ENCODE measurements around the gene UBE2J2.
A peak's percentile ranks its signal among the peaks of the same experiment; 100 is the strongest.

Gene UBE2J2

DNA sequence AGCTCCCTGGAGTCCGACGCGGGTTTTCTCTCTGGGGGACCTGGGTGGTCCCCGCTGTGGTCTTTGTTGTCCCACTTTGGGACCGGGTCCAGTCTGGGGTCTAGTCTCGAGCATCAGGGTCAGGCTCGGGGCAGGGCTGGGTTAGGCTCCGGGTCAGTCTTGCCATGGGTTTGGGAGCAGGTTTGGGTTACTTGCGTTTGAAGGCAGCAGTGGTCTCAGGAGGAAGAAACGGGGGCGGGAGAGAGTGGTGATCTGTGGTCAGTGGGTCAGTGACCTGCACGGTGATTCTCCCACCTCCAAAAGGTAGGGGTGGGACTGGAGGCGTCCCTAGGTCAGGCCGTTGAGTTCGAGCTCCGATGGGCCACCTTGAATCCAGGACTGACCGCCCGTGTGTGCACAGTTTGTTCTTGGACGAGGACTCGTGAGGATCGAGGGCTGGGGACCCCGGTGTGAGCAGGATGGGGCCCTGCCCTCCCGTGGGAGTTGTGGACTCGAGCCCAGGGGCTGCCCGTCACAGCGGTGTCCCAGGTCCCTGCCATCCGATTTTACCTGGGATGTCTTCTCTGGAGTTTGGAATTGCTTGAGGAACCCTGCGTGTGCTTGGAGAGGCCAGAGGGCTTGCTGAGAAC, 39.4 kb downstream of the UBE2J2 start:
- CTCF ChIA-PET: interaction anchor here (1.3 kb wide), 1 partner anchor 16 kb away, joined by 6 read pairs; no protein-coding TSS in a partner anchor
- peaks cover 0 to 25% (median 16%) of the 10 kb centered on the region in 4 experiments for H3K36me3 ChIP-seq (ENCODE audit: control insufficient read depth in 4 of 4, insufficient read depth in 4 of 4, low read length in 3 of 4)
- H3K9me3 ChIP-seq (ENCODE audit: control extremely low read depth in 1 of 5, control insufficient read depth in 4 of 5, insufficient read depth in 2 of 5, low read depth in 1 of 5, low read length in 4 of 5): no peaks in the 10 kb centered on the region
- POLR2A ChIA-PET: no interaction called here
- peaks cover 0 to 23% (median 0%) of the 10 kb centered on the region in 5 experiments for H3K27me3 ChIP-seq (replicated peaks in 2 of 5; ENCODE audit: control insufficient read depth in 4 of 5, insufficient read depth in 5 of 5, low read length in 4 of 5)
- peaks cover 4 to 35% (median 33%) of the 10 kb centered on the region in 4 experiments for H3K4me1 ChIP-seq (ENCODE audit: control extremely low read depth in 1 of 4, control insufficient read depth in 4 of 4, insufficient read depth in 4 of 4, low read length in 3 of 4)
- H3K4me3 ChIP-seq (ENCODE audit: control insufficient read depth in 1 of 7, extremely low read depth in 1 of 7, insufficient read depth in 4 of 7, low read depth in 2 of 7, low read length in 6 of 7): no peak overlapping the region
- no peak overlapping the region for H3K27ac ChIP-seq (ENCODE audit: insufficient read depth in 1 of 2, low read depth in 1 of 2, low read length in 2 of 2, poor library complexity in 1 of 2, severe bottlenecking in 2 of 2)
- DNase-seq: no peak
- WGBS (ENCODE audit: insufficient coverage): 95% methylated on average over 23 of the region's 28 CpGs

DNA sequence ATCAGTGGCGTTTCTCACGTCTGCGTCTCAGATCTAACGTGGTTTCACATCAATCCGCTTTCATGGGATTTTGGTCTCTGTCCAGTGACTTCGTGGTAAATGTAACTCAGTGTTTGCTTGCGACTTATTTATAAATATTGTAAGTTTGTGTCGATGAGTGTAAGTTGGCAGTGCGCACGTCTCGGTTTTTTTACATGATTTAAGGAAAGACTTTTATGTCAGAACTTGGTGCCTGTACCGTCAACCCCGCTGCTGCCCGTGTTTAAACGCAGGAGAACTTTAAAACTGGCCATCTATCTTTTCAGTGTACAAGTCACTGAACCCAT, 40.1 kb downstream of the UBE2J2 start:
- no peak overlapping the region for H3K27ac ChIP-seq (ENCODE audit: insufficient read depth in 1 of 2, low read depth in 1 of 2, low read length in 2 of 2, poor library complexity in 1 of 2, severe bottlenecking in 2 of 2)
- peaks cover 0 to 15% (median 0%) of the 10 kb centered on the region in 5 experiments for H3K27me3 ChIP-seq (replicated peaks in 2 of 5; ENCODE audit: control insufficient read depth in 4 of 5, insufficient read depth in 5 of 5, low read length in 4 of 5)
- peaks cover 4 to 35% (median 33%) of the 10 kb centered on the region in 4 experiments for H3K4me1 ChIP-seq (ENCODE audit: control extremely low read depth in 1 of 4, control insufficient read depth in 4 of 4, insufficient read depth in 4 of 4, low read length in 3 of 4)
- no peaks in the 10 kb centered on the region for H3K9me3 ChIP-seq (ENCODE audit: control extremely low read depth in 1 of 5, control insufficient read depth in 4 of 5, insufficient read depth in 2 of 5, low read depth in 1 of 5, low read length in 4 of 5)
- ChIA-PET CTCF (no interaction called here), POLR2A (no interaction called here)
- H3K36me3 ChIP-seq (ENCODE audit: control insufficient read depth in 4 of 4, insufficient read depth in 4 of 4, low read length in 3 of 4): peaks cover 0 to 32% (median 20%) of the 10 kb centered on the region in 4 experiments
- DNase-seq: no peak
- H3K4me3 ChIP-seq (ENCODE audit: control insufficient read depth in 1 of 7, extremely low read depth in 1 of 7, insufficient read depth in 4 of 7, low read depth in 2 of 7, low read length in 6 of 7): peak overlapping the region in 2 of 7 experiments; percentile 64 to 94
- 96% methylated on average over 15 of the region's 15 CpGs for WGBS (ENCODE audit: insufficient coverage)

DNA sequence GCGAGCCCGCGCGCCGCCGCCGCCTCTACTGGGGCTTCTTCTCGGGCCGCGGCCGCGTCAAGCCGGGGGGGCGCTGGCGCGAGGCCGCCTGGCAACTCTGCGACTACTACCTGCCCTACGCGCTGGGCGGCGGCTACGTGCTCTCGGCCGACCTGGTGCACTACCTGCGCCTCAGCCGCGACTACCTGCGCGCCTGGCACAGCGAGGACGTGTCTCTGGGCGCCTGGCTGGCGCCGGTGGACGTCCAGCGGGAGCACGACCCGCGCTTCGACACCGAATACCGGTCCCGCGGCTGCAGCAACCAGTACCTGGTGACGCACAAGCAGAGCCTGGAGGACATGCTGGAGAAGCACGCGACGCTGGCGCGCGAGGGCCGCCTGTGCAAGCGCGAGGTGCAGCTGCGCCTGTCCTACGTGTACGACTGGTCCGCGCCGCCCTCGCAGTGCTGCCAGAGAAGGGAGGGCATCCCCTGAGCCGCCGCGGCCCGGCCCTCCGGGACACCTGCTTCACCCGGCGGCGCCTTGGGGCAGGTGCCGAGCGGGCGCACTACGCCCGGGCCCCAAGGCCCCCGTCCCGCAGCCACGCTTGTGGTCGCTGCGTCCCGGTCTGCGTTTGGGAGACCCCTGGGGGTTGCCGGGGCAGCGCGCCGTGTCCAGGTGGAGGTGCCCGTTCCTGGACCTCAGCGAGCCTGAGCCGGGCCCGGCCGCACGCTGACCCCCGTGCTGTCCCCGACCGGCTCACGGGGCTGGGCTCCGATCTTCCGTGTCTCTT, 40.7 kb downstream of the UBE2J2 start:
- H3K36me3 ChIP-seq (ENCODE audit: control insufficient read depth in 4 of 4, insufficient read depth in 4 of 4, low read length in 3 of 4): peaks cover 0 to 37% (median 24%) of the 10 kb centered on the region in 4 experiments
- H3K9me3 ChIP-seq (ENCODE audit: control extremely low read depth in 1 of 5, control insufficient read depth in 4 of 5, insufficient read depth in 2 of 5, low read depth in 1 of 5, low read length in 4 of 5): no peaks in the 10 kb centered on the region
- peak overlapping the region in 5 of 7 experiments; percentile 32 to 94 (median 64) for H3K4me3 ChIP-seq (ENCODE audit: control insufficient read depth in 1 of 7, extremely low read depth in 1 of 7, insufficient read depth in 4 of 7, low read depth in 2 of 7, low read length in 6 of 7)
- ChIA-PET POLR2A (interaction anchor here (1.4 kb wide), 1 partner anchor 20 kb away, joined by 5 read pairs; no protein-coding TSS in a partner anchor), CTCF (no interaction called here)
- H3K27ac ChIP-seq (ENCODE audit: insufficient read depth in 1 of 2, low read depth in 1 of 2, low read length in 2 of 2, poor library complexity in 1 of 2, severe bottlenecking in 2 of 2): no peak overlapping the region
- H3K4me1 ChIP-seq (ENCODE audit: control extremely low read depth in 1 of 4, control insufficient read depth in 4 of 4, insufficient read depth in 4 of 4, low read length in 3 of 4): peaks cover 4 to 35% (median 33%) of the 10 kb centered on the region in 4 experiments
- WGBS (ENCODE audit: insufficient coverage): 85% methylated on average over 94 of the region's 98 CpGs
- no peak for DNase-seq
- H3K27me3 ChIP-seq (replicated peaks in 2 of 5; ENCODE audit: control insufficient read depth in 4 of 5, insufficient read depth in 5 of 5, low read length in 4 of 5): peaks cover 0 to 10% (median 0%) of the 10 kb centered on the region in 5 experiments

DNA sequence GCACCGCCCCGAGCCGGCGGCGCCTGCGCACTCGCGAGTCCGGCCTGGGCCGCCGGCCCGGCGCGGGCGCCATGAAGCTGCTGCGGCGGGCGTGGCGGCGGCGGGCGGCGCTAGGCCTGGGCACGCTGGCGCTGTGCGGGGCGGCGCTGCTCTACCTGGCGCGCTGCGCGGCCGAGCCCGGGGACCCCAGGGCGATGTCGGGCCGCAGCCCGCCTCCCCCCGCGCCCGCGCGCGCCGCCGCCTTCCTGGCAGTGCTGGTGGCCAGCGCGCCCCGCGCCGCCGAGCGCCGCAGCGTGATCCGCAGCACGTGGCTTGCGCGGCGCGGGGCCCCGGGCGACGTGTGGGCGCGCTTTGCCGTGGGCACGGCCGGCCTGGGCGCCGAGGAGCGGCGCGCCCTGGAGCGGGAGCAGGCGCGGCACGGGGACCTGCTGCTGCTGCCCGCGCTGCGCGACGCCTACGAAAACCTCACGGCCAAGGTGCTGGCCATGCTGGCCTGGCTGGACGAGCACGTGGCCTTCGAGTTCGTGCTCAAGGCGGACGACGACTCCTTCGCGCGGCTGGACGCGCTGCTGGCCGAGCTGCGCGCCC, 41.4 kb downstream of the UBE2J2 start, which contains the start of gene B3GALT6:
TSS of gene B3GALT6 (plus strand) at position 30 of the 588 bp plus-strand sequence. CDS start at position 72, 42 bp downstream.
- H3K27ac ChIP-seq (ENCODE audit: insufficient read depth in 1 of 2, low read depth in 1 of 2, low read length in 2 of 2, poor library complexity in 1 of 2, severe bottlenecking in 2 of 2): peak within 1 kb of the TSS; percentile 84 to 92
- ChIA-PET POLR2A (interaction anchor here (0.9 to 1.4 kb wide), 2 partner anchors 9 to 19 kb away, joined by 4 to 5 read pairs; no protein-coding TSS in a partner anchor), CTCF (interaction anchor here (1.5 to 2.0 kb wide), 3 partner anchors 76 to 110 kb away, joined by 3 to 13 read pairs (median 5); no protein-coding TSS in a partner anchor)
- 7% methylated on average over 76 of the region's 100 CpGs for WGBS (ENCODE audit: insufficient coverage)
- peaks cover 4 to 35% (median 33%) of the 10 kb centered on the region in 4 experiments for H3K4me1 ChIP-seq (ENCODE audit: control extremely low read depth in 1 of 4, control insufficient read depth in 4 of 4, insufficient read depth in 4 of 4, low read length in 3 of 4)
- H3K27me3 ChIP-seq (replicated peaks in 2 of 5; ENCODE audit: control insufficient read depth in 4 of 5, insufficient read depth in 5 of 5, low read length in 4 of 5): peaks cover 0 to 4% (median 0%) of the 10 kb centered on the region in 5 experiments
- H3K4me3 ChIP-seq (ENCODE audit: control insufficient read depth in 1 of 7, extremely low read depth in 1 of 7, insufficient read depth in 4 of 7, low read depth in 2 of 7, low read length in 6 of 7): peak within 1 kb of the TSS; percentile 79 to 97 (median 94)
- peak in 2 of 3 donors; percentile 27 to 76 for DNase-seq
- H3K9me3 ChIP-seq (ENCODE audit: control extremely low read depth in 1 of 5, control insufficient read depth in 4 of 5, insufficient read depth in 2 of 5, low read depth in 1 of 5, low read length in 4 of 5): no peaks in the 10 kb centered on the region
- peaks cover 0 to 44% (median 28%) of the 10 kb centered on the region in 4 experiments for H3K36me3 ChIP-seq (ENCODE audit: control insufficient read depth in 4 of 4, insufficient read depth in 4 of 4, low read length in 3 of 4)

DNA sequence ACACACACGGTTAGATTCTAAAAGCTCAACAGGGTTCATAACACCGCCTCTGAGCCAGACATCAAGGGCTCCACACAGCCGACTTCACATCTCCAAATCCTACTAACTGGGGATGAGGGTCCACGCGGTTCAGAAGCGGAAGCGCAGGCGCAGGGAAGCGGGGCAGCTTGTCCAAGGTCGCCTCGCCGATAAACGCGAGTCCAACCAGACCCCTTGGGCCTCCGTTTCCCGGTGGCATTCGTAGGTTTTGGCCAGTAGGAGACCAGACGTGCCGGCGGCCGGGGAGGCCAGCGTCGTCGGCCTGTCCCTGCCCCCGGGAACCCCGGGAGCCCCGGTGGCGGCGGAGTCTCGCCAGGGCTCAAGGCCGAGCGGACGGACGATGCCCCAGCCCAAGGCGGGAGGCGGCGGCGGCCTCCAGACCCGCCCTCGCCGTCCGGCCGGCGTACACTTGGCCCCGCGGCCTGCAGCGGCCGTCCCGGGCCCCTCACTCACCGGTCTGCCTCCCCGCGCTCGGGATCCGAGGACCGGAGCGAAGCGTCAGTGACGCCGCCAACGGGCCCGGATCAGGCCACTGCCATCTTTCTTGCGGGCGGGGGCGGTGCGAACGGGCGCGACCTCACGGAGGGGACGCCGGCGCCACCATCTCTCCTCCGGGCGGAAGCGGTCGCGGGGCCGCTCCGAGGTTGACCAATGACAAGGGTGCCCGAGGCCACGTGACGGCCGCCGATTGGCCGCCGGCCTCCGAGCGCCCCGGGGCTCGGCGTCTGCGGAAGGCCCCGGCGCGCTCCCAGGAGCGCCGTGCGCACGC, 42.0 kb downstream of the UBE2J2 start, which contains the start of gene SDF4:
TSS of gene SDF4 (minus strand) at position 602 of the 808 bp plus-strand sequence. CDS start 3,229 bp downstream, outside the sequence.
- H3K27ac ChIP-seq (ENCODE audit: insufficient read depth in 1 of 2, low read depth in 1 of 2, low read length in 2 of 2, poor library complexity in 1 of 2, severe bottlenecking in 2 of 2): peak within 1 kb of the TSS; percentile 84 to 92
- H3K27me3 ChIP-seq (replicated peaks in 2 of 5; ENCODE audit: control insufficient read depth in 4 of 5, insufficient read depth in 5 of 5, low read length in 4 of 5): no peaks in the 10 kb centered on the region
- 0% methylated on average over 86 of the region's 99 CpGs for WGBS (ENCODE audit: insufficient coverage)
- H3K4me1 ChIP-seq (ENCODE audit: control extremely low read depth in 1 of 4, control insufficient read depth in 4 of 4, insufficient read depth in 4 of 4, low read length in 3 of 4): peaks cover 4 to 35% (median 33%) of the 10 kb centered on the region in 4 experiments
- peak; percentile 97 to 98 (median 98) for DNase-seq
- peaks cover 0 to 49% (median 31%) of the 10 kb centered on the region in 4 experiments for H3K36me3 ChIP-seq (ENCODE audit: control insufficient read depth in 4 of 4, insufficient read depth in 4 of 4, low read length in 3 of 4)
- CTCF ChIA-PET: interaction anchor here (0.6 to 2.0 kb wide), 7 partner anchors 12 to 111 kb away, joined by 3 to 13 read pairs (median 4); no protein-coding TSS in a partner anchor
- H3K9me3 ChIP-seq (ENCODE audit: control extremely low read depth in 1 of 5, control insufficient read depth in 4 of 5, insufficient read depth in 2 of 5, low read depth in 1 of 5, low read length in 4 of 5): no peaks in the 10 kb centered on the region
- H3K4me3 ChIP-seq (ENCODE audit: control insufficient read depth in 1 of 7, extremely low read depth in 1 of 7, insufficient read depth in 4 of 7, low read depth in 2 of 7, low read length in 6 of 7): peak within 1 kb of the TSS; percentile 79 to 97 (median 94)
- POLR2A ChIA-PET: interaction anchor here (0.9 to 1.4 kb wide), 4 partner anchors 8 to 19 kb away, joined by 3 to 5 read pairs (median 4); no protein-coding TSS in a partner anchor

All from common myeloid progenitor, CD34-positive (primary cell).